MM.1S (cell line): Measurements from ENCODE around the gene KCNQ4.

Source experiments
- DNase-seq: peaks from one replicate; pipeline ENCODE4 v3.0.0-alpha.2; 2015
- H2AFZ ChIP-seq: fragments of 300-600 bp; sonication (generic); 2 replicates; pipeline ENCODE4 v1.6.0; 2016; ENCODE audit warnings: antibody characterized with exemption, low read length
- H3F3A ChIP-seq: fragments of 300-600 bp; sonication (generic); 2 replicates; pipeline ENCODE4 v1.6.1; 2016; ENCODE audit warnings: mild to moderate bottlenecking, antibody characterized with exemption, low read length, moderate library complexity, mixed read lengths; ENCODE audit not compliant: insufficient read depth
- H3K27ac ChIP-seq: fragments of 300-600 bp; sonication (generic); 2 replicates; pipeline ENCODE4 v1.5.1; 2016; ENCODE audit warnings: mild to moderate bottlenecking, low read length
- H3K27me3 ChIP-seq: fragments of 300-600 bp; sonication (generic); replicated peaks from 2 replicates; pipeline ENCODE4 v1.6.0; 2016; ENCODE audit warnings: low read length; ENCODE audit not compliant: insufficient read depth
- H3K36me3 ChIP-seq: fragments of 300-600 bp; sonication (generic); replicated peaks from 2 replicates; pipeline ENCODE4 v1.6.1; 2016; ENCODE audit warnings: mild to moderate bottlenecking, low read length, mixed read lengths; ENCODE audit not compliant: insufficient read depth
- H3K4me1 ChIP-seq: fragments of 300-600 bp; sonication (generic); 2 replicates; pipeline ENCODE4 v1.6.1; 2016; ENCODE audit warnings: low read length, mixed read lengths
- H3K4me2 ChIP-seq: fragments of 300-600 bp; sonication (generic); 2 replicates; pipeline ENCODE4 v1.6.0; 2016; ENCODE audit warnings: low read depth, low read length
- H3K4me3 ChIP-seq: fragments of 300-600 bp; sonication (generic); 2 replicates; pipeline ENCODE4 v1.5.1; 2016; ENCODE audit warnings: low read length, mixed read lengths
- H3K79me2 ChIP-seq: fragments of 300-600 bp; sonication (generic); 2 replicates; pipeline ENCODE4 v1.6.1; 2016; ENCODE audit warnings: mixed run types, low read length, mixed read lengths
- H3K9ac ChIP-seq: fragments of 300-600 bp; sonication (generic); 2 replicates; pipeline ENCODE4 v1.6.1; 2016; ENCODE audit warnings: low read length, mixed read lengths
- H3K9me2 ChIP-seq: fragments of 300-600 bp; sonication (generic); replicated peaks from 2 replicates; pipeline ENCODE4 v1.6.1; 2016; ENCODE audit warnings: mild to moderate bottlenecking, low read length, mixed read lengths; ENCODE audit not compliant: insufficient read depth
- H3K9me3 ChIP-seq: fragments of 300-600 bp; sonication (generic); replicated peaks from 2 replicates; pipeline ENCODE4 v1.6.1; 2016; ENCODE audit warnings: mild to moderate bottlenecking, low read length, mixed read lengths; ENCODE audit not compliant: insufficient read depth
- H4K20me1 ChIP-seq: fragments of 300-600 bp; sonication (generic); 2 replicates; pipeline ENCODE4 v1.6.1; 2016; ENCODE audit warnings: mild to moderate bottlenecking, low read length, moderate library complexity, mixed read lengths; ENCODE audit not compliant: insufficient read depth
- EZH2 ChIP-seq: fragments of 300-600 bp; sonication (generic); optimal IDR thresholded peaks from 2 replicates; pipeline ENCODE3; 2017; ENCODE audit warnings: low read depth, mild to moderate bottlenecking, antibody characterized with exemption, low read length, mixed read lengths
- EZH2phosphoT487 ChIP-seq: fragments of 300-600 bp; sonication (generic); IDR thresholded peaks from 2 replicates; pipeline ENCODE4 v1.6.1; 2018; ENCODE audit warnings: antibody characterized with exemption, low read length
- TF ChIP-seq, protein P1 (sequence below): fragments of 300-600 bp; sonication (generic); IDR thresholded peaks from 2 replicates; pipeline ENCODE4 v1.5.1; 2016; ENCODE audit warnings: antibody characterized with exemption, low read length, mixed read lengths

The KCNQ4 gene

DNA sequence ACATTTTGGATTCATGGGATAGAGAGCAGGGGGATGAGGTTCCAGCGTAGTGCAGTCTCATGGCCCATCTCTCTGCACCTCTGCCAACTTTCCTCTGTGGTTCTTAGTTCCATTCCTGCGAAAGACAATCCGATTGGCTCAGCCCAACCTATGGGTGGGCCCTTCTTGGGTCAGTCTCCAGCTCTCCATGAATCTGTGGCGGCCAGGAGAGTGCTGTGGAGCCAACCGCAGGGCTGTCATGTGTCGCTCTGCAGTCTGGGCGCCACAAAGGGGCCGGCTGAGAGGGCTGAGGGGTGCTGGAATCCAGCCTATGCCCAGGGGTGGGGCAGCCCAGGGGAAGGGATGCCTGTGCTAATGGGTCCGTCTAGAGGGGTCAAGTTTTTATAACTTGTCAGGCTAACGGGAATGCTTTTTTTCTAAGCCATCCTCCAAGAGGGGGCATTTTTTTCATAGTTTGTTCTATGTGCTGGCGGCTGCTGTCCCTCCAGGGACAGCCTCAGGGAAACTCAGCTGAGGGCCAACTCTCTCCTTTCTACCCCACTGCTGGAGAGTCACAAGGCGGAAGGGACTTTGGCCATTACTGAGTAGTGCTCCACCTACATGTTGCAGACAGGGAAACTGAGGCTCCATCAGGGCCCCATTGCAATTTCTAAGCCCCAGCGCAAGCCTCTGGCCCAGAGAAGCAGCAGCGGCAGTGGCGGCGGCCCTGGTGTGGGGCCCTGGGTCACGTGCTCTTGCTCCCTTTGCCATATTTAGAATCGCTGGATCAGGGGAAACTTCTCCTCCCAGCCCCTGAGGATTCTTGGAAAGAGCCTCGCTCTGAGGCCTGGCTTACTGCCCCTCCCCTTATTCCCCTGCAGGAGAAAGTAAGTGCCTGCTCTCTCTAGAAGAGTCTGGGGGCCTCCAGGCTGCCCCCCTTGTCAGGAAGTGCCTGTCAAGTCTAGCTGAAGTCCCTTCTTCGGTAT, 23.4 kb downstream of the KCNQ4 start:
- no peak for TF ChIP-seq EZH2
- TF ChIP-seq, protein P1, sequence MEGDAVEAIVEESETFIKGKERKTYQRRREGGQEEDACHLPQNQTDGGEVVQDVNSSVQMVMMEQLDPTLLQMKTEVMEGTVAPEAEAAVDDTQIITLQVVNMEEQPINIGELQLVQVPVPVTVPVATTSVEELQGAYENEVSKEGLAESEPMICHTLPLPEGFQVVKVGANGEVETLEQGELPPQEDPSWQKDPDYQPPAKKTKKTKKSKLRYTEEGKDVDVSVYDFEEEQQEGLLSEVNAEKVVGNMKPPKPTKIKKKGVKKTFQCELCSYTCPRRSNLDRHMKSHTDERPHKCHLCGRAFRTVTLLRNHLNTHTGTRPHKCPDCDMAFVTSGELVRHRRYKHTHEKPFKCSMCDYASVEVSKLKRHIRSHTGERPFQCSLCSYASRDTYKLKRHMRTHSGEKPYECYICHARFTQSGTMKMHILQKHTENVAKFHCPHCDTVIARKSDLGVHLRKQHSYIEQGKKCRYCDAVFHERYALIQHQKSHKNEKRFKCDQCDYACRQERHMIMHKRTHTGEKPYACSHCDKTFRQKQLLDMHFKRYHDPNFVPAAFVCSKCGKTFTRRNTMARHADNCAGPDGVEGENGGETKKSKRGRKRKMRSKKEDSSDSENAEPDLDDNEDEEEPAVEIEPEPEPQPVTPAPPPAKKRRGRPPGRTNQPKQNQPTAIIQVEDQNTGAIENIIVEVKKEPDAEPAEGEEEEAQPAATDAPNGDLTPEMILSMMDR = no peak
- TF ChIP-seq EZH2phosphoT487 = no peak
- DNase-seq = no peak
- Histone ChIP-seq H3K9me3 (no peaks in the 10 kb centered on the region), H4K20me1 (no peaks in the 10 kb centered on the region), H2AFZ (no peak overlapping the region), H3K9me2 (no peaks in the 10 kb centered on the region), H3K27ac (no peak overlapping the region), H3K9ac (no peak overlapping the region), H3K36me3 (no peaks in the 10 kb centered on the region), H3K27me3 (no peaks in the 10 kb centered on the region), H3K4me1 (peaks cover 13% of the 10 kb centered on the region), H3K4me2 (no peak overlapping the region), H3K79me2 (no peaks in the 10 kb centered on the region), H3K4me3 (no peak overlapping the region), H3F3A (peaks cover 11% of the 10 kb centered on the region; the same call in 1 of the 2 replicates)

DNA sequence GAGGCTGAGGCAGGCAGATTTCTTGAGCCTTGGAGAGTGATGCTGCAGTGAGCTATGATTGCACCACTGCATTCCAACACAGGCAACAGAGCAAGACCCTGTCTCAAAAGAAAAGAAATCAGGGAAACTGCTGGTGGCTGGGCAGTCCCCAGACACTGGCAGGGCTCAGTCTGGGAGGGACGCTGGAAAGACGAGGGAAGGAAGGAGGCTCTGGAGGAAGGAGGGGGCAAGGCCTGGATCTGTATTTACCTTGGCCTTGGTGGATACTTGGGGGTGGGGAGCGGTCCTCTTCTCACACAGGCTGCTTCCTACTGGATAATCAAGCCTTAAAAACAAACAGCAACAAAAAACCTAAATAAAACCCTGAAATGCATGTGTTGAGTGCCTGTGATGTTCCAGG, 24.4 kb downstream of the KCNQ4 start:
- Histone ChIP-seq H3K27me3 (no peaks in the 10 kb centered on the region), H2AFZ (no peak overlapping the region), H3K79me2 (no peaks in the 10 kb centered on the region), H3K4me2 (no peak overlapping the region), H3K9me2 (no peaks in the 10 kb centered on the region), H4K20me1 (no peaks in the 10 kb centered on the region), H3K36me3 (no peaks in the 10 kb centered on the region), H3F3A (peaks cover 4% of the 10 kb centered on the region; the same call in 1 of the 2 replicates), H3K9me3 (no peaks in the 10 kb centered on the region), H3K27ac (no peak overlapping the region), H3K4me1 (peaks cover 12% of the 10 kb centered on the region), H3K4me3 (no peak overlapping the region), H3K9ac (no peak overlapping the region)
- TF ChIP-seq EZH2phosphoT487 (no peak), EZH2 (no peak)
- no peak for DNase-seq

DNA sequence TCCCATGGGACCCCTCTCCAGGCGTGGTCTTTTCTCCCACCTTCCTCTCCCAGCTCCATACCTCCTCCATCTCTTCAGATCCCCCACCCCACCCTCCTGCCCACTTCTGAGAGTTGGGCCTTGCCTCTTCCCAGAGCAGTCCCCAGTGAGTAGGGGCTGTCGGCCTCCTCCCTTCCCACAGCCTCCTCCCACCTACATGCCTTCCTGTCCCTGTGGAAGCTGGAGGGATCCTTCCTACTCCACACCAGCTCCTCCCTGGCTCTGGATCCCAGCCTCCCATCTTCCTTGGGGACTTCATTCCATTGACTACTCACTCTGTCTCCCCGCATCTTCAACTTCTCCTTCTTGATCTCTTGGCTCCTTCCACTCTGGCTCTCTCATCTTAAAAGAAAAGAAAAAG, 24.9 kb downstream of the KCNQ4 start:
- no peak overlapping the region for H3K27ac ChIP-seq
- H3K79me2 ChIP-seq = no peaks in the 10 kb centered on the region
- no peak for DNase-seq
- no peak for TF ChIP-seq EZH2
- TF ChIP-seq, protein P1 = no peak
- TF ChIP-seq EZH2phosphoT487 = no peak
- H2AFZ ChIP-seq = no peak overlapping the region
- no peaks in the 10 kb centered on the region for H3K9me2 ChIP-seq
- H3K36me3 ChIP-seq = no peaks in the 10 kb centered on the region
- peaks cover 12% of the 10 kb centered on the region for H3K4me1 ChIP-seq
- no peaks in the 10 kb centered on the region for H3K27me3 ChIP-seq
- no peaks in the 10 kb centered on the region for H3F3A ChIP-seq
- H4K20me1 ChIP-seq = no peaks in the 10 kb centered on the region
- no peaks in the 10 kb centered on the region for H3K9me3 ChIP-seq
- H3K4me2 ChIP-seq = no peak overlapping the region
- no peak overlapping the region for H3K4me3 ChIP-seq
- no peak overlapping the region for H3K9ac ChIP-seq

DNA sequence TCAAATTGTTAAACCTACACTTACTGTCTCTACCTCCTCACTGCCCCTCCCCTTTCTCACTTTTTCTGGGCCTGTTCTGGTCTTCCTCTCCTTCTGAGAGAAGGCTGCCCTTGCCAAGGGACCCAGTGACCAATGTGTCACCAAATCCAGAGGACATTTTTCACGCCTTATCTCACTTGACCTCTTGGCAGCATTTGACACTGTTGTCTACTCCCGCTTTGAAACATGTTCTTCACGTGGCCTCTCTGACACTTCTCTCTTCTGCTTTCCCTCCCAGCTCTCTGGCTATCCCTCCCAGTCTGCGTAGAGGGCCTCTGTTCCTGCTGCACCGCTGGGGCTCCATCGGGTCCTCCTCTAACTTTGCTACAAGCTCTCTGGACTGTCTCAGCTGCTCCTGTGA, 25.3 kb downstream of the KCNQ4 start:
- H3F3A ChIP-seq = no peaks in the 10 kb centered on the region
- no peaks in the 10 kb centered on the region for H3K27me3 ChIP-seq
- DNase-seq = no peak
- no peaks in the 10 kb centered on the region for H3K9me3 ChIP-seq
- H3K9ac ChIP-seq = no peak overlapping the region
- no peaks in the 10 kb centered on the region for H3K79me2 ChIP-seq
- no peaks in the 10 kb centered on the region for H3K9me2 ChIP-seq
- H3K4me2 ChIP-seq = no peak overlapping the region
- H4K20me1 ChIP-seq = no peaks in the 10 kb centered on the region
- peaks cover 12% of the 10 kb centered on the region for H3K4me1 ChIP-seq
- no peaks in the 10 kb centered on the region for H3K36me3 ChIP-seq
- TF ChIP-seq EZH2phosphoT487 (no peak), EZH2 (no peak)
- TF ChIP-seq, protein P1 = no peak
- peak overlapping the region; percentile 34; the same call in 1 of the 2 replicates for H3K27ac ChIP-seq
- no peak overlapping the region for H3K4me3 ChIP-seq
- no peak overlapping the region for H2AFZ ChIP-seq
